Activated T-helper 17 cell treated with anti-CD3 and anti-CD28 coated beads, Interleukin-2, amount 50 U/mL, for 72 hours (primary cell): ENCODE data around the gene SKAP1. TPM values are rescaled to one million over a fixed set of nuclear protein-coding genes. Genes with fewer than 3 reads are reported as not detected.

Experiments used
- ATAC-seq: fragments of 150-1000 bp; cut with Tn5 transposase; replicated peaks from 2 replicates; pipeline ENCODE4 v1.10.0; 2021; ENCODE audit warnings: mild to moderate bottlenecking, moderate library complexity
- H3K27ac Mint-ChIP-seq: one replicate; pipeline ENCODE4 v1.8.0; 2022; ENCODE audit warnings: mixed read lengths
- H3K27me3 Mint-ChIP-seq: one replicate; pipeline ENCODE4 v1.8.0; 2022; ENCODE audit warnings: mixed read lengths
- H3K36me3 Mint-ChIP-seq: one replicate; pipeline ENCODE4 v1.8.0; 2022; ENCODE audit warnings: low read depth, mild to moderate bottlenecking, mixed read lengths
- H3K4me1 Mint-ChIP-seq: one replicate; pipeline ENCODE4 v1.8.0; 2022; ENCODE audit warnings: mixed read lengths
- H3K4me3 Mint-ChIP-seq: one replicate; pipeline ENCODE4 v1.8.0; 2022; ENCODE audit warnings: mild to moderate bottlenecking, mixed read lengths
- H3K9me3 Mint-ChIP-seq: one replicate; pipeline ENCODE4 v1.8.0; 2022; ENCODE audit warnings: mixed read lengths
- total RNA-seq, 2 donors: library from RNA; stranded (reverse); gene quantifications; one replicate each; pipeline ENCODE4 v1.2.3, GENCODE V29; 2022

Gene SKAP1
- total RNA-seq = 100 to 1,000 TPM in 1 of 2 donors, 10 to 100 TPM in 1; 71.4 to 103 TPM

DNA sequence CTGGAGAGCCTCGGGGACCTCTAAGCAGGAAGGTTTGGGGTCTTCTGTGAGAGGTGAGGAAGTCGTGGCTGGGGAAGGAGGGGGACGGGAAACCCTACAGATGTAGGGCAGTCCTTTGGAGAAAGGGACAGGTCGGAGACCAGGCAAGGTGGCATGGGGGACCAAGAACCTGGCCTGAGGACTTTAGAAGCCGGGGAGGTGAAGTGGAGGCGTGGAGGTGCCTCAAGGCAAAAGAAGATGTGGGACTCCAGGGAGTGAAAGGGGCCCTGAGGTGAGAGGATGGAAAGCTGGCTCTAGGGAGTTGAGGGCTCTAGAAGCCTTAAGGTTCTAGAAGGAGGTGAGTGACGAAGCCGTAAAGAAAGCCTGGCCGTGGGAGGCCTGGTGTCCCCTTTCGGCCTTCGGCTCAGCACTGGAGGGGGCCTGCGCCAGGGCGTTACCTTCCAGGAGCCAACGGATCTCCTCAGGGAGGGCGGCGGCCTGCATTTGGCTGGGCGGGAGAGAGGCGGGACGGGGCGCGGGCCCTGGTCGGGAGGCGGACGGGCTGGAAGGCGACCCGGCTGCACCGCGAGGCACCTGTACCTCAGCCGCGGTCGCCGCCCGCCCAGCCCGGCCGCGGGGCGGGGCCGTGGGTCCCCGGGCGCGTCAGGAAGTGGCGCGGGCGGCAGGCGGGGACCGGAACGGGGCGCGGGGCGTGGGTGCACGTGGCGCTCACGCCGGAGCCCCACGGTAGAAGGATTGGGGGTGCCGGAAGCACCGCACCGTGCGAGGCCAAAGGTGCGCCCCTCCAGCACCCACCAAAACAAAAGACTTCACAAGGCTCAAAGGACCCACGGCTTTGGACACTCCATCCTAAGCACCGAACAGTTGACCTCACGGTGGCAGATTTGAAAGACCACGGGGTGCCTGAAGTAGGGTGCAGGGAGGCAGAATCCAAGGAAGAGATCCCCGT is at the start of gene SKAP1:
Gene SKAP1 (minus strand): TSS at position 577 of the 949 bp plus-strand sequence.
- Mint-ChIP-seq H3K9me3 (no peaks in the 10 kb centered on the region), H3K4me1 (peaks cover 35% of the 10 kb centered on the region), H3K27ac (peak within 1 kb of the TSS; percentile 97), H3K27me3 (no peaks in the 10 kb centered on the region), H3K4me3 (peak within 1 kb of the TSS; percentile 97), H3K36me3 (peaks cover 47% of the 10 kb centered on the region)
- ATAC-seq = peak; percentile 75

DNA sequence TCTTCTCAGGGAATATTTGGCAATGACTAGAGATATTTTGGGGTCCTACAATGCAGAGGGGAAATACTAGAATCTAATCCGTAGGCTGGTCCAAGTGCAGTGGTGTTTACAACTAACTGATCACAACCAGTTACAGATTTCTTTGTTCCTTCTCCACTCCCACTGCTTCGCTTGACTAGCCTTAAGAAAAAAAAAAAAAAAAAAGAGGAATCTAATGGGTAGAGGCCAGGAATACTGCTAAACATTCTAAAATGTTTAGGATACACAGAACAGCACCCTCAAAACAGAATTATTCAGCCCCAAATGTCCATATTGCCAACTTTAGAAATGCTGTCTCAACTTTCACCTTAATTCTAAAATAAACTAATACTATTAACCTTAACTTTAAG is 49.0 kb upstream of the SKAP1 start:
- ATAC-seq = no peak
- Mint-ChIP-seq H3K4me1 (peaks cover 8% of the 10 kb centered on the region), H3K4me3 (no peak overlapping the region), H3K27ac (no peak overlapping the region), H3K36me3 (no peaks in the 10 kb centered on the region), H3K9me3 (no peaks in the 10 kb centered on the region), H3K27me3 (no peaks in the 10 kb centered on the region)

DNA sequence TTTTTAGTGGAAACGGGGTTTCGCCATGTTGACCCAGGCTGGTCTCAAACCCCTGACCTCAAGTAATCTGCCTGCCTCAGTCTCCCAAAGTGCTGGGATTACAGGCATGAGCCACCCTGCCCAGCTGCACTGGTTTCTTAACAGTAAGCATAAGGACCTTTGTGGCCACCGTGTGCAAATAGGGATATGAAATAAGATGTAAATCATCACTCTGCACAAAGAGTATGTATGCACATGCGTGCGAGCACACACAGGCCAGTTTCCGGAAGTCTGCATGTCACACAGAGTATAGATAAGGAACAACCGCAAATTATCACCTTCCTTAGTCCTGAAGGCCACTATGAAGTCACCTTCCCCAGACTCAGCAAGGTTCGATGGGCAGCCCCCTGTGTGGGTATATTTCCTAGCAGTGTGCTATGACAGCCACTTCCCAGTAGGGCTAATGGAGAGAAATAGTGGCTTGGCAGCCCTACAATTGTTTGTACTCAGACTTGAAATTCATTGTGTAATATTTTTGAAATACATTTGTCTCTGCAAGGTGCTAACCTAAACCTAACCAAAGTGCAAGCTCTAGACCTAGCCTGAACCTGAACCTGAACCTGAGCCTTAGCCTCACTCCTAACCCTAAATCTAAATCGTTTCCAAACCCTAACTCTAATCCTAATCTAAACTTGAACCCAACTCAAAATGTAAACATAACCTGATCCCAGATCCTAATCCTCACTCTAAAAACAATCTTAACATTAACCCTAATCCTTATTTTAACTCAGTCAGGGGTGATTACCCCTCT is 48.4 kb upstream of the SKAP1 start:
- Mint-ChIP-seq H3K27ac (no peak overlapping the region), H3K4me3 (no peak overlapping the region), H3K36me3 (no peaks in the 10 kb centered on the region), H3K9me3 (no peaks in the 10 kb centered on the region), H3K4me1 (peaks cover 8% of the 10 kb centered on the region), H3K27me3 (no peaks in the 10 kb centered on the region)
- peak; percentile 75 for ATAC-seq

DNA sequence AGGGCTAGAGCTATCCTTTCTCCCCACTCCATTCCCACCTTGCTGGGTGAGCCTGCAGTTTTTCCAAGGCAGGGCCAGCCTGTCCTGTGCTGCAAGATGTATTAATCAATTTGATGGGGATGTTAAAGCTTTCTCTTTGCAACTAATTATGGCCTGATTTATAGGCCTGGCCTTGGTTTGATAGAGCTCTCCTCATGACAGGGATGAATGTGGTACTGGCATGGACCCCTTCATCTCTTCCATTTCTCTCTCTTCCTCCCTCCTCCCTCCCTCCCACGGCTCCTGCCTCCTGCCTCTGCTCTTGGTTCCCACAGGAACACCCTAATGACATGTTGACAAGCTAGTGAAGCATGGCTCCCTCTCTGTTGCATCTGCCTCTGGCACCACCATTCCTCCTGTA is 47.2 kb upstream of the SKAP1 start:
- H3K9me3 Mint-ChIP-seq = no peaks in the 10 kb centered on the region
- peaks cover 1% of the 10 kb centered on the region for H3K4me1 Mint-ChIP-seq
- H3K27ac Mint-ChIP-seq = no peak overlapping the region
- ATAC-seq = no peak
- no peaks in the 10 kb centered on the region for H3K36me3 Mint-ChIP-seq
- no peaks in the 10 kb centered on the region for H3K27me3 Mint-ChIP-seq
- no peak overlapping the region for H3K4me3 Mint-ChIP-seq

DNA sequence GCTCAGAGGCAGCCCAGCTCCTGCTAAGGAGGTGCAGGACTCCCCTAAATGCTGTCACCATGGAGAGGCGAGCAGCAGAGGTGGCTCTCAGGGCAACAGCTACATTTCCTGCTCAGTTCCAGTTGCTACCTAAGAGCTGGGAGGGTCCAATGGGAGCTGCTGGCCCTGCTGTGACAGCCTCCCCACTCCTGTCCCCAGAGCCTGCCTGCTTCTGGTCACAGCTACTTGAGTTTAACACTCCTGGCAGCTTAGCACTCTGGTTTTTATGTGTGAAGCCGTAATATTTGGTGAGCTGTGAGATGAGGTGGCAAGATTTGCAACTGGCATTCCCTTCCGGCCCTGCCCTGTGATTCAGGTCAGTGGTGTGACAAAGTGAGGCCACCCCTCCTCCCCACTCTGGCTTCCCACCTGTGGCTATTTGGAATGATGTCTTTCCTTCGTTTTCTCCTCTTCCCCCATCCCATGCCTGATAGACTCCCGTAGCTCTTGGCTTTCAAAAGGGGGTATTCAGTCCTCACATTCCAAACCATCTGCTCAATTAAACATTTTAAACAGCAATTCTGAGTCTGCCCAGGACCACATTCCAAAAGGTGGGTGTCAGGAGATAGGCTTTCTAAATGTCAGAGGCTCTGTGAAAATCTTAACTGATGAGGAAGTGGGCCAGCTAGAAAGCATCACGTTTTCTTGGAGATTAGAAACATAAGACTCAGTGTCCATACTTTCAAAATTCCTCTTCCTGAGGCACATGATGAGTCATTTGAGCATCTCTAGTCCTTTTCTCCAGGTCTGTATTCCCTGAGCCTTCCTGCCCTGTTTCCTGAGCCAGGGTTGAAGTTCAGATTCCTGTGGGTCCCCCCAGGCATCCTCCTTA is 42.6 kb upstream of the SKAP1 start:
- Mint-ChIP-seq H3K36me3 (no peaks in the 10 kb centered on the region), H3K27me3 (no peaks in the 10 kb centered on the region), H3K9me3 (no peaks in the 10 kb centered on the region), H3K27ac (peak overlapping the region; percentile 21), H3K4me3 (no peak overlapping the region), H3K4me1 (no peaks in the 10 kb centered on the region)
- no peak for ATAC-seq

DNA sequence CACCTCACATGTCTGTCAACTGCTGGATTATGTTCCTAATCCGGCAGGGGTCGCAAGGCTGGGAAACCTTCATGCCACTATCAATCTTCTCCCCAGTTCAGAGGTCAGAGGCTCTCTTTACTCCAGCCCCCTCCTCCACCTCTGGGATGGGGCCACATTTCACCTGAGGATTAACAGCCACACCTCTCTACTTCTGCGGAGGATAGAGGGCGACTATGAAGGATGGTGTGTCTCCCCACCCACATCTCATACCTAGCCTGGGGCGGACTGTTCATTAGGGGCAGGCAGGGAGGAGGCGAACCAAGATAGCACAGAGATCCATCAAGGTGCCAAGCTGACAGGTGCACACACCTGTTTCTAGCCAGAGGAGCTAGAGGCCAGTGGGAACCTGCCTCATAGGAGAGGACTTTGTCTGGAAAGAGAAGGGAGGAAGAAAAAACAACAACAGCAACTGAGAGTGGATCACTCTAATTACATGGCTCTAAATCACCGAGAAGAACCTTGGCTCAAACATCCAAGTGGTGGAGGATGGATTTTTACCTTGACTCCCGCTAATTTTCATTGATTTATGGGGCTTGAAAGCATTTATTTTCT is 41.9 kb upstream of the SKAP1 start:
- Mint-ChIP-seq H3K4me3 (no peak overlapping the region), H3K4me1 (no peaks in the 10 kb centered on the region), H3K27me3 (no peaks in the 10 kb centered on the region), H3K36me3 (no peaks in the 10 kb centered on the region), H3K27ac (peak overlapping the region; percentile 21), H3K9me3 (no peaks in the 10 kb centered on the region)
- ATAC-seq = no peak

DNA sequence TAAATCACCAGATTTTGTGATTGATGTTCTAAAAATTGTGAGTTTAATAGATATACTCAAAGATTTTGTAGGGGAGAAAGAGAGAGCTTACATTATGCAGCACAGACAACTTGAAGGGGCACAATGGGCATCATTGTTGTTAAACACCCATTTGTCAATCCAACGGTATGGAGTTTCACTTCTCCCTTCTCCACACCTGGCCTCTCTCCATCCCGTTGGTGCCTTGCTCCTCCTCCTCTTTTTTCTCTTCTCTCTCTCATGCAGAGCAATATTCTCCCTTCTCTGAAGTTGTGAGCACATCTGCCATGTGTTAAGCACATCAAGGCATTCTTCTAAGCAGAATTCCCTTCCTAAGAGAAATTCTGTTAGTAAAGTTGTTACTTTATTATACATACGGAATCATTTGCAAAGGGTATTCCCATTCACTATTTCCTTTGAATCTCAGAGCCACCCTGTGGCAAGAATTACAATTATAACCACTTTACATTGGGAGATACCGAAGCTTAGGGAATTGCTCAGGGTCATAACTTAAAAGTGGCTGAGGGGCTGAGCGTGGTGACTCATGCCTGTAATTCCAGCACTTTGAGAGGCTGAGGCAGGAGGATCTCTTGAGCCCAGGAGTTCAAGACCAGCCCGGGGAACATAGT is 40.5 kb upstream of the SKAP1 start:
- Mint-ChIP-seq H3K4me3 (no peak overlapping the region), H3K27ac (no peak overlapping the region), H3K27me3 (no peaks in the 10 kb centered on the region), H3K4me1 (no peaks in the 10 kb centered on the region), H3K36me3 (no peaks in the 10 kb centered on the region), H3K9me3 (no peaks in the 10 kb centered on the region)
- ATAC-seq = no peak

DNA sequence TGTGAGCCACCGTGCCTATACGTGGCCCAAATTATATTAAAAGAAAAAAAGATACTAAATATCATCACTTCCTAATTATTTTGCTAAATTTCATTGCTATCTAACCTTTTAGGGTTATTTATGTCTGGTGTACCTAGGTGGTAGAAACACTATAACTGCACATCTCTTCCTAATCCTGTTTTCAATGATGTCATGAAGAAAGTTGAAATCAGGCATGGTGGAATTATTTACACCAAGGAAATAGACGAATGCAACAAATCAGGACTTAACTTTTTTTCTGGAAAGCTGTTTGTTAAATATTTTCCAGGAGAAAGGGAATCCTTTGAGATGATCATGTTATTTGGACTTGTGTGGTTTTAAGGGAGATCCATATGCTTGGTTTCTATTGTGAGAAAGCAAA is 39.2 kb upstream of the SKAP1 start:
- Mint-ChIP-seq H3K27ac (no peak overlapping the region), H3K27me3 (no peaks in the 10 kb centered on the region), H3K36me3 (no peaks in the 10 kb centered on the region), H3K4me1 (no peaks in the 10 kb centered on the region), H3K4me3 (no peak overlapping the region), H3K9me3 (no peaks in the 10 kb centered on the region)
- no peak for ATAC-seq

DNA sequence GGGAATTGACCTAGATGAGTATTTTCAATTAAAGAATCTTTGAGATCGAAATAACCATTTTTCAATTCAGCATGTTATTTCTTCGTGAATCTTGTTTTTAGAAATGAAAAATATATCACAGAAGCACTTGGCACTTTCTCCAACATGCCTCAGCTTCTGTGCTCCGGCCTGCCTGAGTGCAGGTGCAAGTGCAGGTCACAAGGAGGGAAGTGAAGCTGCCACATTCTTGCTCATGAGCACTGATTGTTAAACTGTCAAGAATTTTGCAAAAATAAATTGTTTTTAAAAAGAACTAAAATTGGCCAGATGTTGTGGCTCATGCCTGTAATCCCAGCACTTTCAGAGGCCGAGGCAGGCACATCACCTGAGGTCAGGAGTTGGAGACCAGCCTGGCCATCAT is 38.3 kb upstream of the SKAP1 start:
- Mint-ChIP-seq H3K4me3 (no peak overlapping the region), H3K9me3 (no peaks in the 10 kb centered on the region), H3K36me3 (no peaks in the 10 kb centered on the region), H3K27me3 (no peaks in the 10 kb centered on the region), H3K27ac (no peak overlapping the region), H3K4me1 (no peaks in the 10 kb centered on the region)
- ATAC-seq = no peak

DNA sequence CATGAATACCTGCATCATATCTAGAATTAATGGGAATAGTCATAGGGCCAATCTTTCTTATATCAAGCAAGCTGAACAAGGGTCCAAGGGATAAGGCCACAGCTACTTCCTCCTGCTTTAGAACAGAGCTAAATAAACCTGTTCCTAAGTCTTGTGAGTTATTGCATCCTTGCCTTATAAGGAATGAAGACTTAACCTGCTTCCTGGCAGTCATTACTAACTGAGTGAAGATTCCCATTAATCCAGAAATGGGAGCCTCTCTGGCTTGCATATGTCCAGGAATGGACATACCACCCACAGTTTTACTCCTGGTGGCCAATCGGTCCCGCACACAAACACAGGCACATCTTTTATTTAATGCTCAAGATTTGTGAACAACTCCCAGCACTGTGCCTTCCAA is 35.9 kb upstream of the SKAP1 start:
- Mint-ChIP-seq H3K4me1 (no peaks in the 10 kb centered on the region), H3K36me3 (no peaks in the 10 kb centered on the region), H3K27me3 (no peaks in the 10 kb centered on the region), H3K4me3 (no peak overlapping the region), H3K27ac (no peak overlapping the region), H3K9me3 (no peaks in the 10 kb centered on the region)
- no peak for ATAC-seq

DNA sequence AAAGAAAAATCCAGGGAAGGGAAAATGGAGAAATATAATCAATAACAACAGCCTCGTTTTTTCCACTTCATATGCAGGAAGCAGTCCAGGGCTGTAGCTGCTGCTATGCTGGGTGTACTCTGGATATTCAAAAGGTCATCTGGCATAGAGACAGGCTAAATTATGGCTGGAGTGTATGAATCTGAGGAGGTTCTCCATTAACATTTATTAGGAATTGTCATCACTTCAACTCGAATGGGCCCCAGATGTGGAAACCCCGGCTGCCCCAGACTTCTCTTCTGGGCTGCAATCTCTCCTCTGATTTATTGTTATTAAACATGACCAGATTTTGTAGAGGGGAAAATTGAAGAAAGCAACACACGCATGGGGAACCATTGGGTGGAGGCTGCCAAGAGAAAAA is 33.5 kb upstream of the SKAP1 start:
- H3K9me3 Mint-ChIP-seq = no peaks in the 10 kb centered on the region
- H3K36me3 Mint-ChIP-seq = no peaks in the 10 kb centered on the region
- H3K4me1 Mint-ChIP-seq = peaks cover 9% of the 10 kb centered on the region
- no peaks in the 10 kb centered on the region for H3K27me3 Mint-ChIP-seq
- H3K4me3 Mint-ChIP-seq = no peak overlapping the region
- peak overlapping the region; percentile 22 for H3K27ac Mint-ChIP-seq
- ATAC-seq = no peak

DNA sequence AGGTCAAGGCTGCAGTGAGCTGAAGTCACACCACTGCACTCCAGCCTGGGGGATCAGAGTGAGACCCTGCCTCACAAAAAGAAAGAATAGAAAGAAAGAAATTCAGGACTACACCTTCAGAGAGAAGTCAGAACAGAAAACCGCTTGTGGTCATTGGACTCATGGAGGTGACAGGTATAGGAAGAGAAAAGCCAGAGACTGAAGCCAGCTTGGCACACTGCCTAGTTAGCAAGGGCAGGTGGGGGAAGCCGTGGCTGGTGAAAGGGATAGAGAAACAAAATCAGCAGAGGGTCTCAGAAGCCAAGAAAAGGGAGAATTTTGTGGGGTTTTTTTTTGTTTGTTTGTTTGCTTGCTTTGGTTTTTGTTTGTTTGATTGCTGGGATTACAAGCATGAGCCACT is 32.9 kb upstream of the SKAP1 start:
- Mint-ChIP-seq H3K9me3 (no peaks in the 10 kb centered on the region), H3K36me3 (no peaks in the 10 kb centered on the region), H3K27me3 (no peaks in the 10 kb centered on the region), H3K4me1 (peaks cover 9% of the 10 kb centered on the region), H3K27ac (peak overlapping the region; percentile 59), H3K4me3 (no peak overlapping the region)
- ATAC-seq = no peak

DNA sequence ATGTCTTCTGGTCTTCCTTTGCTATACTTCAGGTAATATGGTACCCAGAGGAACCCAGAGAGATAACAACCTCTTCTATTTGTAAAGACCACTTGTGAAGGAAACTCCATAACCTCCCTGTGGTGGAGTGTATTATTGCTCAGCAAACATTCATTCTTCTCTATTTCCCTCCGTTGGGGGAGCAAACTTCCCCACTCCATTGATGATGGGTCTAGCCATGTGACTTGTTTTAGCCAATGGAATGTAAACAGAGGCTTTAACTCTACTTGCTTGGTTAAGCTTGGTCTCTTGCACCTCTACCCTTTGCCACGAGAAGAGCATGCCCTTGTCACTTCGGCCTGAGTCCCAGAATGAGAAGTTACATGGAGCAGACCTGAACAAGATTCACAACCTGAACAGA is 30.0 kb upstream of the SKAP1 start:
- Mint-ChIP-seq H3K27me3 (no peaks in the 10 kb centered on the region), H3K4me1 (peaks cover 27% of the 10 kb centered on the region), H3K9me3 (no peaks in the 10 kb centered on the region), H3K27ac (no peak overlapping the region), H3K4me3 (no peak overlapping the region), H3K36me3 (no peaks in the 10 kb centered on the region)
- ATAC-seq = no peak
